Sigmoid colon (tissue), 7 donors: Measurements from ENCODE around the gene CAMK2N2. TPM values are rescaled to one million over a fixed set of nuclear protein-coding genes. Genes with fewer than 3 reads are reported as not detected.

Experiments
- DNase-seq: peaks from one replicate; pipeline ENCODE4 v3.0.0-alpha.2; 2019
- H3K27ac ChIP-seq, 4 donors: fragments of 200-600 bp; sonication (generic); one replicate each; pipeline ENCODE4 v1.5.1; 2016 to 2019; ENCODE audit warnings: mild to moderate bottlenecking in 1 of 4
- H3K27me3 ChIP-seq, 3 donors: fragments of 200-600 bp; sonication (generic); one replicate each; pipeline ENCODE4 v1.5.1; 2019; ENCODE audit warnings: mild to moderate bottlenecking in 1 of 3
- H3K36me3 ChIP-seq, 4 donors: fragments of 200-600 bp; sonication (generic); one replicate each; pipeline ENCODE4 v1.5.1; 2016 to 2019
- H3K4me1 ChIP-seq, 4 donors: fragments of 200-600 bp; sonication (generic); one replicate each; pipeline ENCODE4 v1.5.1; 2017 to 2019
- H3K4me3 ChIP-seq, 4 donors: fragments of 200-600 bp; sonication (generic); one replicate each; pipeline ENCODE4 v1.5.1; 2017 to 2019; ENCODE audit warnings: mild to moderate bottlenecking in 2 of 4, moderate library complexity in 1 of 4
- H3K9me3 ChIP-seq, 4 donors: fragments of 200-600 bp in 3 of 4; sonication (generic) in 3 of 4; one replicate each; pipeline versions ENCODE4 v1.5.1 to v1.6.1; 2013 to 2019
- EP300 ChIP-seq, 4 donors: sonication (generic); formaldehyde crosslinking; IDR thresholded peaks; one replicate each; pipeline ENCODE4 v1.6.1; 2017; ENCODE audit warnings: antibody characterized with exemption in 4 of 4
- POLR2A ChIP-seq, 2 donors: fragments of 450-650 bp; IDR thresholded peaks; one replicate each; pipeline ENCODE4 v1.6.1; 2016; ENCODE audit warnings: antibody characterized with exemption in 2 of 2, mild to moderate bottlenecking in 2 of 2, moderate library complexity in 2 of 2
- POLR2AphosphoS5 ChIP-seq, 4 donors: sonication (generic); formaldehyde crosslinking; IDR thresholded peaks; one replicate each; pipeline ENCODE4 v1.6.1; 2017; ENCODE audit warnings: antibody characterized with exemption in 4 of 4
- WGBS, 2 donors: extraction: QIAGEN DNeasy Blood & Tissue Kit; methylation state at CpG; one replicate each; pipeline ENCODE4 v1.1.7; 2013; 5-methylcytosine and 5-hydroxymethylcytosine counted together
- intact Hi-C: fragments of 100-400 bp; cut with DNase I; formaldehyde crosslinking; loops from one replicate; pipeline ENCODE4 v1.15.1; 2023
- polyA plus RNA-seq, 3 donors: library from polyadenylated mRNA; stranded (reverse); fragments of 200-250 nt; gene quantifications; one replicate each; pipeline ENCODE4 v1.2.3, GENCODE V29; 2013
- total RNA-seq, 4 donors: library from RNA; depleted of rRNA; stranded (reverse); fragments of >200 nt; gene quantifications; one replicate each; pipeline ENCODE4 v1.1.0, GENCODE V29; 2016
- TF ChIP-seq, protein P1 (sequence below), 4 experiments: fragments of 450-650 bp in 3 of 4; fragments of 200-600 bp in 1 of 4; IDR thresholded peaks; one replicate each; pipeline ENCODE4 v1.5.1; 2016 to 2019; ENCODE audit warnings: antibody characterized with exemption in 4 of 4, mild to moderate bottlenecking in 3 of 4, moderate library complexity in 2 of 4
- donor health status: healthy with polysubstance abuse.
- donor health status: Bipolar disorder and iron deficiency.
- donor health status: healthy.

CAMK2N2 gene
- under 1 TPM in 1 of 4 donors, not detected in 3; 0.71 TPM for total RNA-seq
- polyA plus RNA-seq, result under 1 TPM in 1 of 3 donors, not detected in 2; 0.28 TPM

DNA sequence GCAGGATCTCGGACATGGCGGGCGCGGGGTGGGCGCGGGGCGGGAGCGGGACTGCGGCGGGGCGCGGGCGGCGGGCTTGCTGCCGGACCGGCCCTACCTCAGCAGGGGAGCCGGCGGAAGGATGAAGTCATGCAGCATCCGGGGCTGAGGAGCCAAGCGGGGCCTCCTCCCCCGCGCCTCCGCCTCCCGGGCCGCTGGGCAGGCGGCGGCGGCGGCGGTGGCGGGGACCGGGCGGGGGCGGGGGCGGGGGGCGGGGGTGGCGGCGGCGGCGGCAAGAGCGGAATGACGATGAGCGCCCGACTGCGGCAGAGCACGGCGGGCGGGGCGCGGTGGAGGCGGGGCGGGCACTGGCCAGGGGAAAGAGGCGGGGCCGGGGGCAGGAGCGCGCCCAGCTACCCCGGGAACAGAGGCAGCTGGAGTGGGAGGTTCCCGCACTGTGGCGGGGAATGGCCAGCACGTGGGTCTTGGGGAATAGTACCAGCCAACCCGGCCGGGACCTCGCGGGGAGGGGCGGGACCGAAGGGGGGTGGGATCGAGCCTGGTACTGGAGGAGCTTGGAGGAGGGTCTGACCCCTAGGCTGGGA lies at the start of gene CAMK2N2:
Gene CAMK2N2, minus strand, starts transcription at position 284 of the 584 bp plus-strand sequence. Its CDS starts 268 bp downstream, at position 16.
- Histone ChIP-seq H3K4me1 (peaks cover 0 to 34% (median 33%) of the 10 kb centered on the region in 4 donors), H3K36me3 (no peaks in the 10 kb centered on the region), H3K27me3 (peaks cover 43 to 91% (median 67%) of the 10 kb centered on the region in 3 donors), H3K4me3 (peak within 1 kb of the TSS in 3 of 4 donors; percentile 28 to 45 (median 43)), H3K27ac (no peak within 1 kb of the TSS), H3K9me3 (no peaks in the 10 kb centered on the region)
- no peak for DNase-seq
- 0 to 1% methylated on average over 67 of the region's 67 CpGs for WGBS, 2 donors
- intact Hi-C loops, result no loop called here
- TF ChIP-seq EP300 (IDR thresholded peaks at IDR 0.05), result no peak
- no peak for TF ChIP-seq POLR2AphosphoS5 (IDR thresholded peaks at IDR 0.05)
- TF ChIP-seq POLR2A (IDR thresholded peaks at IDR 0.05), result no peak

DNA sequence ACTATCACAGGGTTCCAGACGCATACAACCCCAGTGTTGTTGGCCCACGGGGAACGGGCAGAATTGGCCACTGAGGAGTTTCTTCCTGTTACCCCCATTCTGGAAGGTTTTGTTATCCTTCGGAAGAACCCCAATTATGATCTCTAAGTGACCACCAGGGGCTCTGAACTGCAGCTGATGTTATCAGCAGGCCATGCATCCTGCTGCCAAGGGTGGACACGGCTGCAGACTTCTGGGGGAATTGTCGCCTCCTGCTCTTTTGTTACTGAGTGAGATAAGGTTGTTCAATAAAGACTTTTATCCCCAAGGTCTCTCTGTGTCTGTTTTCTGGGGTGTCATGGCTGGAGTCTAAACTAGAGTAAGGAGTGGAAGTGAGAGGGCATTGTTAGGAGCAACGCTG lies 47.4 kb upstream of the CAMK2N2 start:
- Histone ChIP-seq H3K36me3 (peaks cover 27 to 57% (median 52%) of the 10 kb centered on the region in 4 donors), H3K4me1 (peaks cover 0 to 3% (median under 1%) of the 10 kb centered on the region in 4 donors), H3K4me3 (no peak overlapping the region), H3K9me3 (no peaks in the 10 kb centered on the region), H3K27ac (no peak overlapping the region), H3K27me3 (no peaks in the 10 kb centered on the region)
- TF ChIP-seq, protein P1, sequence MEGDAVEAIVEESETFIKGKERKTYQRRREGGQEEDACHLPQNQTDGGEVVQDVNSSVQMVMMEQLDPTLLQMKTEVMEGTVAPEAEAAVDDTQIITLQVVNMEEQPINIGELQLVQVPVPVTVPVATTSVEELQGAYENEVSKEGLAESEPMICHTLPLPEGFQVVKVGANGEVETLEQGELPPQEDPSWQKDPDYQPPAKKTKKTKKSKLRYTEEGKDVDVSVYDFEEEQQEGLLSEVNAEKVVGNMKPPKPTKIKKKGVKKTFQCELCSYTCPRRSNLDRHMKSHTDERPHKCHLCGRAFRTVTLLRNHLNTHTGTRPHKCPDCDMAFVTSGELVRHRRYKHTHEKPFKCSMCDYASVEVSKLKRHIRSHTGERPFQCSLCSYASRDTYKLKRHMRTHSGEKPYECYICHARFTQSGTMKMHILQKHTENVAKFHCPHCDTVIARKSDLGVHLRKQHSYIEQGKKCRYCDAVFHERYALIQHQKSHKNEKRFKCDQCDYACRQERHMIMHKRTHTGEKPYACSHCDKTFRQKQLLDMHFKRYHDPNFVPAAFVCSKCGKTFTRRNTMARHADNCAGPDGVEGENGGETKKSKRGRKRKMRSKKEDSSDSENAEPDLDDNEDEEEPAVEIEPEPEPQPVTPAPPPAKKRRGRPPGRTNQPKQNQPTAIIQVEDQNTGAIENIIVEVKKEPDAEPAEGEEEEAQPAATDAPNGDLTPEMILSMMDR (IDR thresholded peaks at IDR 0.05), result no peak
- TF ChIP-seq POLR2AphosphoS5 (IDR thresholded peaks at IDR 0.05) (no peak), POLR2A (IDR thresholded peaks at IDR 0.05) (no peak), EP300 (IDR thresholded peaks at IDR 0.05) (no peak)
- DNase-seq, result no peak
- intact Hi-C loops, result no loop called here
- WGBS, 2 donors, result 84 to 85% methylated on average over 7 of the region's 7 CpGs

DNA sequence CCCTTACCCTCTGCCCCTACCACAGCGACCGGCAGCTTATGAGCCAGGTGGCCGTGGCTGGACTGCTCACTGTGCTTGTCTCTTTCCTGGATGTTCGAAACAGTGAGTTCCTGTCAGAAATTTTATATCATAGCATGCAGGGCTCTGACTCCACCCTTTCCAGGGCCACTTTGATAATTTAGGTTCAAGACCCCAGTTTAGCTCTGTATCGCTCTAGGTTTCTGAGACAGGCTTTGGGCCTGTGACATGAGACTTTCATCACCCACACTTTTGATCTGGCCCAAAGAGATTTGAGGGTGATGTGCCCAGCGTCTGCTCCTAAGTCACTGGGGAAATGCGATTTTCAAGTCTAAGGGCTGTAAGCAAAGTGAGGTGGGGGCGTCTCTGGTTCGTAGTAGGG lies 46.6 kb upstream of the CAMK2N2 start:
- no peak for TF ChIP-seq POLR2AphosphoS5 (IDR thresholded peaks at IDR 0.05)
- TF ChIP-seq, protein P1 (IDR thresholded peaks at IDR 0.05), result no peak
- TF ChIP-seq EP300 (IDR thresholded peaks at IDR 0.05), result no peak
- no peak for TF ChIP-seq POLR2A (IDR thresholded peaks at IDR 0.05)
- 97 to 98% methylated on average over 9 of the region's 9 CpGs for WGBS, 2 donors
- no peak for DNase-seq
- peaks cover 35 to 65% (median 60%) of the 10 kb centered on the region in 4 donors for H3K36me3 ChIP-seq
- no peak overlapping the region for H3K27ac ChIP-seq
- no peaks in the 10 kb centered on the region for H3K27me3 ChIP-seq
- intact Hi-C loops, result no loop called here
- no peaks in the 10 kb centered on the region for H3K4me1 ChIP-seq
- H3K9me3 ChIP-seq, result no peaks in the 10 kb centered on the region
- no peak overlapping the region for H3K4me3 ChIP-seq

DNA sequence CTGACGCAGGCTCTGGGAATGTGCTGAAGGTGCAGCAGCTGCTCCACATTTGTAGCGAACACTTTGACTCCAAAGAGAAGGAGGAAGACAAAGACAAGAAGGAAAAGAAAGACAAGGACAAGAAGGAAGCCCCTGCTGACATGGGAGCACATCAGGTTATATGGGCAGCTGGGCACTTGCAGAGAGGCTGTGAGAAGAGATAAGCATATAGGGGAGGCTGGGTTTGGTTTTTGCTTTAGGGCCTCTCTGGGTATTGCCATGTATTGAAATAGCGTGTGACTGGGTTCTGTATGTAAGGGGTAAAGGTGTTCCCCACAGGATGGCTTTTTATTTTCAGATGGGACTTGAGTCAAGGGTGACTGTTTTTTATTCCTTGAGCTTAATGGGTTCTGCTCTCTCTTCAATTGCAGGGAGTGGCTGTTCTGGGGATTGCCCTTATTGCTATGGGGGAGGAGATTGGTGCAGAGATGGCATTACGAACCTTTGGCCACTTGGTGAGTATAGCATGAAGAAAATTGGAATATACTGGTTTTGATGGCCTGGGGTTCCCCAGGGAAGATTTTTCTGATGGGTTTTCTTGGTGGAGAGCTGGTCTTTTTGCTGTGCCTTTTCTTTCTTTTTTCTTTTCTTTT lies 45.1 kb upstream of the CAMK2N2 start:
- intact Hi-C loops, result no loop called here
- WGBS, 2 donors, result 47 to 80% methylated on average over 4 of the region's 4 CpGs

GRCh38 chr3:184305577-184305976 lies 44.2 kb upstream of the CAMK2N2 start:
- Histone ChIP-seq H3K27me3 (no peaks in the 10 kb centered on the region), H3K27ac (no peak overlapping the region), H3K4me3 (no peak overlapping the region), H3K4me1 (peaks cover 0 to 4% (median 3%) of the 10 kb centered on the region in 4 donors), H3K36me3 (peaks cover 43 to 89% (median 80%) of the 10 kb centered on the region in 4 donors), H3K9me3 (no peaks in the 10 kb centered on the region)
- 43 to 67% methylated on average over 1 of the region's 1 CpG for whole genome bisulfite sequencing, 2 donors
- no peak for DNase-seq
- TF ChIP-seq, protein P1 (IDR thresholded peaks at IDR 0.05), result peak in 1 of 4 experiments; percentile 12
- TF ChIP-seq POLR2AphosphoS5 (IDR thresholded peaks at IDR 0.05) (no peak), POLR2A (IDR thresholded peaks at IDR 0.05) (no peak)
- intact Hi-C loops, result no loop called here

More for the DNA sequence above, 45.1 kb upstream of the CAMK2N2 start:
- TF ChIP-seq POLR2A (IDR thresholded peaks at IDR 0.05), result no peak
- TF ChIP-seq, protein P1 (IDR thresholded peaks at IDR 0.05), result no peak
- no peak for TF ChIP-seq POLR2AphosphoS5 (IDR thresholded peaks at IDR 0.05)
- TF ChIP-seq EP300 (IDR thresholded peaks at IDR 0.05), result no peak
- DNase-seq, result no peak
- Histone ChIP-seq H3K9me3 (no peaks in the 10 kb centered on the region), H3K4me1 (no peaks in the 10 kb centered on the region), H3K27ac (no peak overlapping the region), H3K4me3 (no peak overlapping the region), H3K27me3 (no peaks in the 10 kb centered on the region), H3K36me3 (peaks cover 43 to 80% (median 74%) of the 10 kb centered on the region in 4 donors)
